Muscle layer of duodenum (tissue), 2 donors: ENCODE measurements around the gene ACAP2.
"Not testable (repeated sequence)": the region's sequence is repeated elsewhere in the genome, so short reads cannot be mapped to it uniquely, and the experiment has no call there.

ENCODE experiments used
- H3K27ac ChIP-seq: one replicate; pipeline ENCODE4 v1.7.0; 2013; ENCODE audit warnings: mild to moderate bottlenecking, low read length
- H3K27me3 ChIP-seq: one replicate; pipeline ENCODE4 v1.7.0; 2013; ENCODE audit warnings: low read depth, mild to moderate bottlenecking, control low read depth, low read length
- H3K36me3 ChIP-seq, 2 donors: one replicate each; pipeline ENCODE4 v1.7.0; 2013; ENCODE audit warnings: low read length in 2 of 2, control low read depth in 1 of 2, mild to moderate bottlenecking in 1 of 2; ENCODE audit not compliant: insufficient read depth in 2 of 2, control insufficient read depth in 1 of 2
- H3K4me1 ChIP-seq, 2 donors: one replicate each; pipeline ENCODE4 v1.7.0; 2013; ENCODE audit warnings: low read length in 2 of 2, mild to moderate bottlenecking in 2 of 2, control low read depth in 1 of 2, moderate library complexity in 1 of 2; ENCODE audit not compliant: insufficient read depth in 2 of 2, control insufficient read depth in 1 of 2
- H3K4me3 ChIP-seq, 2 donors: one replicate each; pipeline ENCODE4 v1.7.0; 2013; ENCODE audit warnings: low read length in 2 of 2, low read depth in 1 of 2, mild to moderate bottlenecking in 1 of 2
- H3K9me3 ChIP-seq, 2 donors: one replicate each; pipeline ENCODE4 v1.7.0; 2013; ENCODE audit warnings: low read length in 2 of 2, control low read depth in 1 of 2, mild to moderate bottlenecking in 1 of 2; ENCODE audit not compliant: control insufficient read depth in 1 of 2
- donor health status: healthy.

ACAP2 gene

GRCh38 chr3:195442573-195443390 lies at the start of gene ACAP2:
TSS of gene ACAP2 (minus strand) at chr3:195443020. CDS start at chr3:195442847, 173 bp downstream.
- Histone ChIP-seq H3K36me3 (no peaks in the 10 kb centered on the region), H3K27me3 (no peaks in the 10 kb centered on the region), H3K4me1 (peaks cover 9 to 19% of the 10 kb centered on the region in 2 donors), H3K9me3 (no peaks in the 10 kb centered on the region), H3K4me3 (peak within 1 kb of the TSS; percentile 80 to 96), H3K27ac (peak within 1 kb of the TSS; percentile 92)

GRCh38 chr3:195475614-195476013 lies 32.8 kb upstream of the ACAP2 start:
- Histone ChIP-seq H3K27me3 (no peaks in the 10 kb centered on the region), H3K4me1 (no peaks in the 10 kb centered on the region), H3K9me3 (no peaks in the 10 kb centered on the region), H3K27ac (no peak overlapping the region), H3K4me3 (no peak overlapping the region), H3K36me3 (no peaks in the 10 kb centered on the region)

GRCh38 chr3:195475116-195475515 lies 32.3 kb upstream of the ACAP2 start:
- not testable (repeated sequence) for H3K27me3 ChIP-seq, H3K27ac ChIP-seq, H3K9me3 ChIP-seq, H3K4me3 ChIP-seq, H3K36me3 ChIP-seq, H3K4me1 ChIP-seq

GRCh38 chr3:195468841-195469240 lies 26.0 kb upstream of the ACAP2 start:
- Histone ChIP-seq H3K27ac (no peak overlapping the region), H3K9me3 (no peaks in the 10 kb centered on the region), H3K27me3 (no peaks in the 10 kb centered on the region), H3K4me3 (no peak overlapping the region), H3K4me1 (no peaks in the 10 kb centered on the region), H3K36me3 (no peaks in the 10 kb centered on the region)

- Histone ChIP-seq H3K36me3 (no peaks in the 10 kb centered on the region), H3K4me1 (no peaks in the 10 kb centered on the region), H3K9me3 (no peaks in the 10 kb centered on the region), H3K4me3 (no peak overlapping the region), H3K27ac (no peak overlapping the region), H3K27me3 (no peaks in the 10 kb centered on the region)
These were observed 25.6 kb upstream of the ACAP2 start for GRCh38 chr3:195468391-195468776.

GRCh38 chr3:195467641-195468390 lies 25.0 kb upstream of the ACAP2 start:
- no peaks in the 10 kb centered on the region for H3K9me3 ChIP-seq
- no peak overlapping the region for H3K27ac ChIP-seq
- H3K27me3 ChIP-seq = no peaks in the 10 kb centered on the region
- H3K4me3 ChIP-seq = no peak overlapping the region
- H3K4me1 ChIP-seq = no peaks in the 10 kb centered on the region
- H3K36me3 ChIP-seq = no peaks in the 10 kb centered on the region

GRCh38 chr3:195466251-195466650 lies 23.4 kb upstream of the ACAP2 start:
- no peak overlapping the region for H3K4me3 ChIP-seq
- no peaks in the 10 kb centered on the region for H3K4me1 ChIP-seq
- H3K27me3 ChIP-seq = no peaks in the 10 kb centered on the region
- H3K36me3 ChIP-seq = no peaks in the 10 kb centered on the region
- no peak overlapping the region for H3K27ac ChIP-seq
- no peaks in the 10 kb centered on the region for H3K9me3 ChIP-seq

GRCh38 chr3:195462922-195463321 lies 20.1 kb upstream of the ACAP2 start:
- not testable (repeated sequence) for H3K4me1 ChIP-seq, H3K36me3 ChIP-seq, H3K27me3 ChIP-seq, H3K27ac ChIP-seq, H3K9me3 ChIP-seq, H3K4me3 ChIP-seq

GRCh38 chr3:195462308-195462610 lies 19.4 kb upstream of the ACAP2 start:
- Histone ChIP-seq H3K4me3 (no peak overlapping the region), H3K4me1 (peaks cover 3 to 4% of the 10 kb centered on the region in 2 donors), H3K27me3 (no peaks in the 10 kb centered on the region), H3K36me3 (no peaks in the 10 kb centered on the region), H3K9me3 (no peaks in the 10 kb centered on the region), H3K27ac (no peak overlapping the region)

GRCh38 chr3:195461594-195462307 lies 18.9 kb upstream of the ACAP2 start:
- H3K27me3 ChIP-seq = no peaks in the 10 kb centered on the region
- H3K27ac ChIP-seq = no peak overlapping the region
- no peak overlapping the region for H3K4me3 ChIP-seq
- peaks cover 3 to 4% of the 10 kb centered on the region in 2 donors for H3K4me1 ChIP-seq
- H3K36me3 ChIP-seq = no peaks in the 10 kb centered on the region
- H3K9me3 ChIP-seq = no peaks in the 10 kb centered on the region

- H3K9me3 ChIP-seq = no peaks in the 10 kb centered on the region
- H3K4me1 ChIP-seq = peaks cover 3 to 4% of the 10 kb centered on the region in 2 donors
- H3K36me3 ChIP-seq = no peaks in the 10 kb centered on the region
- no peak overlapping the region for H3K4me3 ChIP-seq
- H3K27ac ChIP-seq = no peak overlapping the region
- no peaks in the 10 kb centered on the region for H3K27me3 ChIP-seq
These were observed 17.4 kb upstream of the ACAP2 start for GRCh38 chr3:195460091-195460713.
